HEK293 (cell line): Measurements from ENCODE around the gene TTLL10.

Experiments used
- CTCF ChIA-PET: fragments of 350-600 bp; formaldehyde crosslinking; extraction: SDS; loops from one replicate; lab custom pipeline; 2021; ENCODE audit warnings: antibody characterized with exemption; lab: Yijun Ruan, JAX
- POLR2A ChIA-PET: fragments of 300-600 bp; formaldehyde crosslinking; extraction: SDS; loops from one replicate; lab custom pipeline; 2020; ENCODE audit warnings: antibody characterized with exemption, inconsistent platforms; lab: Yijun Ruan, JAX
- H3K27ac ChIP-seq: fragments of 200-500 bp; sonication (Bioruptor generic); 2 replicates; pipeline ENCODE4 v1.5.1; 2014; ENCODE audit warnings: low read depth, low read length, control low read depth, inconsistent platforms; ENCODE audit errors: extremely low read depth
- H3K36me3 ChIP-seq, 2 experiments: fragments of 200-500 bp in 1 of 2; sonication (Bioruptor generic) in 1 of 2; 1 replicate in 1 of 2; 2 replicates in 1 of 2; pipeline ENCODE4 v1.5.1; 2014 to 2017; ENCODE audit warnings: inconsistent platforms in 2 of 2, low read length in 2 of 2; ENCODE audit not compliant: control insufficient read depth in 2 of 2, insufficient read depth in 1 of 2
- H3K4me1 ChIP-seq: fragments of 200-500 bp; sonication (Bioruptor generic); 2 replicates; pipeline ENCODE4 v1.5.1; 2014; ENCODE audit warnings: mild to moderate bottlenecking, low read length, inconsistent platforms; ENCODE audit not compliant: control insufficient read depth, insufficient read depth
- H3K4me3 ChIP-seq: 2 replicates; pipeline ENCODE4 v1.5.1; 2011; ENCODE audit warnings: low read depth, mild to moderate bottlenecking, control low read depth, low read length, moderate library complexity
- H3K9me3 ChIP-seq: fragments of 200-500 bp; sonication (Bioruptor generic); 2 replicates; pipeline ENCODE4 v1.5.1; 2014; ENCODE audit warnings: low read depth, low read length, inconsistent platforms; ENCODE audit not compliant: control insufficient read depth, insufficient read depth
- BCL11B ChIP-seq: fragments of 450-650 bp; formaldehyde crosslinking; IDR thresholded peaks from 2 replicates; pipeline ENCODE4 v1.5.1; 2016; ENCODE audit warnings: low read depth, missing biosample characterization, missing genetic modification characterization
- EGR2 ChIP-seq: fragments of 450-650 bp; formaldehyde crosslinking; IDR thresholded peaks from 2 replicates; pipeline ENCODE4 v1.5.1; 2016; ENCODE audit warnings: low read depth, missing biosample characterization, missing genetic modification characterization
- GLIS2 ChIP-seq: fragments of 450-650 bp; formaldehyde crosslinking; IDR thresholded peaks from 2 replicates; pipeline ENCODE4 v1.5.1; 2016; ENCODE audit warnings: missing biosample characterization, missing genetic modification characterization
- KLF16 ChIP-seq: fragments of 450-650 bp; formaldehyde crosslinking; IDR thresholded peaks from 2 replicates; pipeline ENCODE4 v1.5.1; 2017; ENCODE audit warnings: missing biosample characterization, missing genetic modification characterization
- OSR2 ChIP-seq: fragments of 450-650 bp; formaldehyde crosslinking; IDR thresholded peaks from 2 replicates; pipeline ENCODE4 v1.5.1; 2016; ENCODE audit warnings: missing biosample characterization, missing genetic modification characterization
- ZFHX2 ChIP-seq: fragments of 450-650 bp; formaldehyde crosslinking; conservative IDR thresholded peaks from 2 replicates; pipeline ENCODE4 v1.5.1; 2016; ENCODE audit warnings: missing biosample characterization, missing genetic modification characterization
- ZNF16 ChIP-seq: fragments of 450-650 bp; formaldehyde crosslinking; IDR thresholded peaks from 2 replicates; pipeline ENCODE4 v1.5.1; 2016; ENCODE audit warnings: low read depth, missing biosample characterization, missing genetic modification characterization
- ZNF202 ChIP-seq: fragments of 450-650 bp; formaldehyde crosslinking; IDR thresholded peaks from 2 replicates; pipeline ENCODE4 v1.5.1; 2016; ENCODE audit warnings: missing biosample characterization, missing genetic modification characterization, borderline replicate concordance
- ZNF24 ChIP-seq: fragments of 450-650 bp; formaldehyde crosslinking; IDR thresholded peaks from 2 replicates; pipeline ENCODE4 v1.5.1; 2016; ENCODE audit warnings: missing biosample characterization, missing genetic modification characterization
- ZNF302 ChIP-seq: fragments of 450-650 bp; formaldehyde crosslinking; IDR thresholded peaks from 2 replicates; pipeline ENCODE4 v1.5.1; 2016; ENCODE audit warnings: missing biosample characterization, missing genetic modification characterization, low read depth
- ZNF548 ChIP-seq: fragments of 450-650 bp; formaldehyde crosslinking; IDR thresholded peaks from 2 replicates; pipeline ENCODE4 v1.5.1; 2016; ENCODE audit warnings: missing biosample characterization, missing genetic modification characterization
- ZNF596 ChIP-seq: fragments of 450-650 bp; IDR thresholded peaks from 2 replicates; pipeline ENCODE4 v1.5.0; 2018; ENCODE audit warnings: missing biosample characterization, mild to moderate bottlenecking, missing genetic modification characterization, moderate library complexity
- ZNF600 ChIP-seq: fragments of 450-650 bp; formaldehyde crosslinking; IDR thresholded peaks from 2 replicates; pipeline ENCODE4 v1.5.1; 2016; ENCODE audit warnings: missing biosample characterization, missing genetic modification characterization
- ZNF830 ChIP-seq: fragments of 450-650 bp; IDR thresholded peaks from 2 replicates; pipeline ENCODE4 v1.5.0; 2018; ENCODE audit warnings: missing biosample characterization, missing genetic modification characterization, low read depth, mild to moderate bottlenecking, moderate library complexity
- TF ChIP-seq, protein P1 (sequence below): fragments of 450-650 bp; formaldehyde crosslinking; IDR thresholded peaks from 2 replicates; pipeline ENCODE4 v1.5.1; 2016; ENCODE audit warnings: missing biosample characterization, missing genetic modification characterization
- TF ChIP-seq, protein P2 (sequence below): fragments of 450-650 bp; formaldehyde crosslinking; IDR thresholded peaks from 2 replicates; pipeline ENCODE4 v1.5.1; 2016; ENCODE audit warnings: missing biosample characterization, missing genetic modification characterization

The TTLL10 gene

DNA sequence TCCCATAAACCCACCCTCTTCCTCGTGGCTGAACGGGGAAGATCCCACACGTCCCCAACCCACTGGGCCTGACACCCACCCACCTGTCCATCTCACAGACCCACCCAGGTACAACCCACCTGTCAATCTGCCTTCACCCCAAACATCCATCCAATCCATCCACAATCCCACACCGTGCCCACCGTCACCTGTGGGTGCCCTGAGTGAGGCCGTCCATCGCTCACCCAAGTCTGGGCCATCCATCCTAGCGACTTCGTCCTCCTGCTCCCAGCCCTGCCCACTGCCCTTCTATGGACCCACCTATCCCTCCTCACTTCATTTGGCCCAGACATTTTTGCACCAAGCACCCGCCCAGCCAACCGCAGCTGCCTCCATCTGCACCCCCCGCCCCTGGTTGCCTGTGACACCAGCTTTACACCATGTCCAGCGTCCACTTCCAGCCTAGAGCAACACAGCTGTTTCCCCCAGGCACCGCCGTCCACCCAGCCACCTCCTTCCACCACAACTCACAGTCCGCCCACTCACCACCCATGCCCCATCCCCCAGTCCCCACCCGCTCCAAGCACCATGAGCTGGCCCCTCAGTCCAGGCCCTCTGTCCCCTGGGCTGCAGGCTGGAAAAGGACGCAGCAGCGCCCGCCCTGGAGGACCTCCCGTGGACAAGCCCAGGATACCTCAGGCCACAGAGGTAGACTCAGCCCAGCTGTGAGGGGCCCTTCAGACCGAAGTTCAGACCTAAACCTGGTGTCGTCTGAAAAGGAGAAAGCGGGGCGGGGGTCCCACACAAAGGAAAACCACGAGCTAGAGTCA is 7.7 kb downstream of the TTLL10 start (continued):
- 0 out of 2 replicates have a peak, but pooled peaks have one; percentile 13 for TF ChIP-seq GLIS2 (tag by site-specific recombination)
- no peak for TF ChIP-seq ZNF830 (tag by site-specific recombination)
- no peak for TF ChIP-seq ZNF548 (tag by site-specific recombination)
- TF ChIP-seq ZNF302 (tag by site-specific recombination) = no peak
- TF ChIP-seq, protein P1, sequence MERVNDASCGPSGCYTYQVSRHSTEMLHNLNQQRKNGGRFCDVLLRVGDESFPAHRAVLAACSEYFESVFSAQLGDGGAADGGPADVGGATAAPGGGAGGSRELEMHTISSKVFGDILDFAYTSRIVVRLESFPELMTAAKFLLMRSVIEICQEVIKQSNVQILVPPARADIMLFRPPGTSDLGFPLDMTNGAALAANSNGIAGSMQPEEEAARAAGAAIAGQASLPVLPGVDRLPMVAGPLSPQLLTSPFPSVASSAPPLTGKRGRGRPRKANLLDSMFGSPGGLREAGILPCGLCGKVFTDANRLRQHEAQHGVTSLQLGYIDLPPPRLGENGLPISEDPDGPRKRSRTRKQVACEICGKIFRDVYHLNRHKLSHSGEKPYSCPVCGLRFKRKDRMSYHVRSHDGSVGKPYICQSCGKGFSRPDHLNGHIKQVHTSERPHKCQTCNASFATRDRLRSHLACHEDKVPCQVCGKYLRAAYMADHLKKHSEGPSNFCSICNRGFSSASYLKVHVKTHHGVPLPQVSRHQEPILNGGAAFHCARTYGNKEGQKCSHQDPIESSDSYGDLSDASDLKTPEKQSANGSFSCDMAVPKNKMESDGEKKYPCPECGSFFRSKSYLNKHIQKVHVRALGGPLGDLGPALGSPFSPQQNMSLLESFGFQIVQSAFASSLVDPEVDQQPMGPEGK = no peak

DNA sequence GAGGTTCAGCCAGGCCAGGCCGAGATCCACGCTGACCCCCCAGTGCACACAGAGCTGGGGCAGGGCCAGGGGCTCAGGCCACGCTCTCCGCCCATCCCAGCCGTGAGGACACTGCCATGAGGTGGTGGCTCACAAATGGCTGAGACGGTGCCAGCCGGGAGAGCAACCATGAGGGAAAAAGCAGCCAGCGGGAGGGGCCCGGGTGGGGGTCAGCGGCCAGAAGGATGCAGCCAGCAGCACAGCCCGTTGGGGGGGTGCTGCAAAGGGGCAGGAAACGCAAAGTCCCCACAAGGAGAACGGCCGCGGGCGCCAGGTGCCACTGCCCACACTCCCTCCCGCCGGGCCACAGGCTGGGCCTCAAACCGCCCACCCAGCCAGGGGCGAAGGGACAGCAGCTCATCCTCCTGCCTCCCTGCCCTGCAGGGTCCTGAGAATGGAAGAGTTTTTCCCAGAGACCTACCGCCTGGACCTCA is 8.3 kb downstream of the TTLL10 start:
- no peaks in the 10 kb centered on the region for H3K4me1 ChIP-seq

DNA sequence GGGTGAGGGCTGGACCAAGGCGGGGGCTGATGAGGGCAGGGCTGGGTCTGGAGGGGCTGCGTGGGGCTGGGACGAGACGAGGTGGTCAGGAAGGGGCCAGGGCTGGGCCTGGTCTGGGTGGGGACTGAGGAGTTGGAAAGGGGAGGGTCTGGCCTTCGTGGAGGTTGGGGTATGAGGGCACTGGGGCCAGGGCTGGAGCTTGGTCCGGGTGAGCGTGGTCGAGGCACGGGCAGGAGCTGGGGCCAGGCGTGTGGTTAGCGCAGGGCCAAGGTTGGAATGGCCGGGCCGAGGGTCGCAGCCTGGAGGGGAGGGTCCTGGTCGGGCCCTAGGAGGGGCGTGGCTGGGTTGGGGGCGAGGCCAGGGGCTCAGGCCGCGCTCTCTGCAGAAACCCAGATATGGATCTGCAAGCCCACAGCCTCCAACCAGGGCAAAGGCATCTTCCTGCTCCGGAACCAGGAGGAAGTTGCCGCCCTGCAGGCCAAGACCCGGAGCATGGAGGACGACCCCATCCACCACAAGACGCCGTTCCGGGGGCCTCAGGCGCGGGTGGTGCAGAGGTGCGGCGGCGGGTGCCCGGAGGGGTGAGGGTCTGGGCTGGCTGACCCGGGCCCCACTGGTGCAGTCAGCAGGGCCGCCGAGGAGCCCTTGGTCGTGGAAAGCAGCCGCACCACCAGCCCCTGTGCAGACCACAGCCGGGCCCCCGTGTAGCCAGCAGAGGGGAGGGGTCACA is 9.0 kb downstream of the TTLL10 start:
- ChIA-PET CTCF (no interaction called here), POLR2A (no interaction called here)
- Histone ChIP-seq H3K4me1 (no peaks in the 10 kb centered on the region), H3K27ac (no peak overlapping the region), H3K9me3 (no peaks in the 10 kb centered on the region), H3K4me3 (no peak overlapping the region), H3K36me3 (no peaks in the 10 kb centered on the region)
- TF ChIP-seq ZNF600 (tag by site-specific recombination) (0 out of 2 replicates have a peak, but pooled peaks have one; percentile 24), EGR2 (0 out of 2 replicates have a peak, but pooled peaks have one; percentile 2), KLF16 (tag by site-specific recombination) (no peak), ZNF596 (no peak), OSR2 (tag by site-specific recombination) (no peak), ZNF24 (tag by site-specific recombination) (no peak), BCL11B (tag by site-specific recombination) (0 out of 2 replicates have a peak, but pooled peaks have one; percentile 18)

More for the DNA sequence above, 8.3 kb downstream of the TTLL10 start:
- CTCF ChIA-PET = no interaction called here
- Histone ChIP-seq H3K36me3 (no peaks in the 10 kb centered on the region), H3K27ac (no peak overlapping the region), H3K9me3 (no peaks in the 10 kb centered on the region), H3K4me3 (no peak overlapping the region)
- TF ChIP-seq ZNF16 (tag by site-specific recombination) = no peak
- TF ChIP-seq, protein P2, sequence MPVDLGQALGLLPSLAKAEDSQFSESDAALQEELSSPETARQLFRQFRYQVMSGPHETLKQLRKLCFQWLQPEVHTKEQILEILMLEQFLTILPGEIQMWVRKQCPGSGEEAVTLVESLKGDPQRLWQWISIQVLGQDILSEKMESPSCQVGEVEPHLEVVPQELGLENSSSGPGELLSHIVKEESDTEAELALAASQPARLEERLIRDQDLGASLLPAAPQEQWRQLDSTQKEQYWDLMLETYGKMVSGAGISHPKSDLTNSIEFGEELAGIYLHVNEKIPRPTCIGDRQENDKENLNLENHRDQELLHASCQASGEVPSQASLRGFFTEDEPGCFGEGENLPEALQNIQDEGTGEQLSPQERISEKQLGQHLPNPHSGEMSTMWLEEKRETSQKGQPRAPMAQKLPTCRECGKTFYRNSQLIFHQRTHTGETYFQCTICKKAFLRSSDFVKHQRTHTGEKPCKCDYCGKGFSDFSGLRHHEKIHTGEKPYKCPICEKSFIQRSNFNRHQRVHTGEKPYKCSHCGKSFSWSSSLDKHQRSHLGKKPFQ = no peak
- TF ChIP-seq ZNF202 (tag by site-specific recombination) = no peak
- TF ChIP-seq ZFHX2 = peak; percentile 53
- peak; percentile 53; the same call in 1 of the 2 replicates for TF ChIP-seq EGR2
- POLR2A ChIA-PET = no interaction called here
